ENCODE measurements around the gene DCAF11. TPM values are rescaled to one million over a fixed set of nuclear protein-coding genes. Genes with fewer than 3 reads are reported as not detected.

DCAF11 gene
- total RNA-seq, 4 donors from 2014 or later: 64.2 to 71.7 (median 68.3) TPM

DNA sequence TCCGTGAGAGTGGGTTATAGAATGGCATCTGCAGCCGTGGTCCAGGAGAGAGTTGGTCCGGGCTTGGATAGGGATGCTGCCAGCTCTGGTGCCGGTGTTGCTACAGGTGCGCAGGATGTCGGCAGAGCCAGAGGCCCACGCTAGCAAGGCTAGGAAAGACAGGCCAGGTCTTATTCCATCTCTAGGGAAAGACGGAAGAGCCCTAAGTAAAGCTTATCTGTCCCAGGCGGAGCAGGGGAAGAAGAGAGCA, 20.9 kb downstream of the DCAF11 start:
- peak overlapping the region; percentile 93 for H3K27ac ChIP-seq
- H3K4me1 ChIP-seq: peaks cover 52% of the 10 kb centered on the region
- peaks cover 22% of the 10 kb centered on the region for H3K36me3 ChIP-seq
- WGBS: 7% methylated on average over 9 of the region's 9 CpGs
- H3K27me3 ChIP-seq: no peaks in the 10 kb centered on the region
- H3K9me3 ChIP-seq: no peaks in the 10 kb centered on the region
- TF ChIP-seq EP300 (IDR thresholded peaks at IDR 0.05): no peak
- TF ChIP-seq, protein P1, sequence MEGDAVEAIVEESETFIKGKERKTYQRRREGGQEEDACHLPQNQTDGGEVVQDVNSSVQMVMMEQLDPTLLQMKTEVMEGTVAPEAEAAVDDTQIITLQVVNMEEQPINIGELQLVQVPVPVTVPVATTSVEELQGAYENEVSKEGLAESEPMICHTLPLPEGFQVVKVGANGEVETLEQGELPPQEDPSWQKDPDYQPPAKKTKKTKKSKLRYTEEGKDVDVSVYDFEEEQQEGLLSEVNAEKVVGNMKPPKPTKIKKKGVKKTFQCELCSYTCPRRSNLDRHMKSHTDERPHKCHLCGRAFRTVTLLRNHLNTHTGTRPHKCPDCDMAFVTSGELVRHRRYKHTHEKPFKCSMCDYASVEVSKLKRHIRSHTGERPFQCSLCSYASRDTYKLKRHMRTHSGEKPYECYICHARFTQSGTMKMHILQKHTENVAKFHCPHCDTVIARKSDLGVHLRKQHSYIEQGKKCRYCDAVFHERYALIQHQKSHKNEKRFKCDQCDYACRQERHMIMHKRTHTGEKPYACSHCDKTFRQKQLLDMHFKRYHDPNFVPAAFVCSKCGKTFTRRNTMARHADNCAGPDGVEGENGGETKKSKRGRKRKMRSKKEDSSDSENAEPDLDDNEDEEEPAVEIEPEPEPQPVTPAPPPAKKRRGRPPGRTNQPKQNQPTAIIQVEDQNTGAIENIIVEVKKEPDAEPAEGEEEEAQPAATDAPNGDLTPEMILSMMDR (IDR thresholded peaks at IDR 0.05): no peak
- TF ChIP-seq POLR2AphosphoS5 (IDR thresholded peaks at IDR 0.05): no peak
- TF ChIP-seq POLR2A (IDR thresholded peaks at IDR 0.05): no peak
- peak overlapping the region; percentile 99 for H3K4me3 ChIP-seq
- no peak for DNase-seq (ENCODE audit: low spot score in 2 of 2)

DNA sequence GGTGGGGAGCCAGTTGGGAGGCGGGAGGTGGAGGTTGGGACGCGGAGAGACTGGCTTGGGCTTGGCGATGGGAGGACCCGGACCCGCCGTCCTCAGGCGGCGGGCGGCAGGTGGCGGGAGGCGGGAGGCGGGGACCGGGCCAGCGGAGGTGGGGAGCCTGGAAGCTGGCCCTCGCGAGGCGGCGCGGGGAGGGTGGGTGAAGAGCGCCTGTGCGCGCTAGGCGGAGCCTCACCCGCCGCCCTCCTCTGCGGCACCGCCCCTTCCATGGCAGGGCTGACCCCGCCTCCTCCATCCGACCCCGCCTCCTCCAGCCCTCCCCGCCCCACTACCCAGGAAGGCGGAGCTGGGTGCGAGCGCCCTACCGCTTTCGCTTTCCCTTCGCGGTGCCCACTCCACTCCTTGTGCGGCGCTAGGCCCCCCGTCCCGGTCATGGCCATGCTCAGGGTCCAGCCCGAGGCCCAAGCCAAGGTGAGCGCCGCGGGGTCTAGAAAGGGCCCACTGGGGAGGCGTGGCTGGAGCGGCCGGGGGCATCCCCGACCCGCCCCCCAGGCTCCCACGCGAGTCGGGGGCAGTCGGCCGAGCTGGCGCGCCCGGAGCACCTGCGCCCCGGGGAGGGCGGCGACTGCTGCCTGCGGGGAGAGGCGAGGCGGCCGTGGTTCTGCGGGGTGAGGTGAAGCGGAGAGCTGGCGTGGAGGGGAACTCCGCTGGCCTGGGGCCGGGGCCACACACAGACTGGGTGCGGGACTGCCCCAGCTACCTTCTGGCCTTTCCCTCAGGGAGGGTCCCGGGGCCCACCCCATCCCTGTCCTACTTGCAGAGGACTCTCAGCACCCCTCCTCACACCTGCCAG, 21.5 kb downstream of the DCAF11 start, which contains the start of gene PSME1:
PSME1 (plus strand) TSS at position 361 of the 850 bp plus-strand sequence; CDS start at position 430, 69 bp downstream.
- H3K27me3 ChIP-seq: no peaks in the 10 kb centered on the region
- 0% methylated on average over 45 of the region's 75 CpGs for WGBS
- TF ChIP-seq POLR2AphosphoS5 (IDR thresholded peaks at IDR 0.05) (peak in 2 of 3 donors; percentile 8 to 13), POLR2A (IDR thresholded peaks at IDR 0.05) (no peak), EP300 (IDR thresholded peaks at IDR 0.05) (no peak)
- TF ChIP-seq, protein P1 (IDR thresholded peaks at IDR 0.05): no peak
- H3K4me1 ChIP-seq: peaks cover 57% of the 10 kb centered on the region
- peak within 1 kb of the TSS; percentile 99 for H3K4me3 ChIP-seq
- peak within 1 kb of the TSS; percentile 93 for H3K27ac ChIP-seq
- H3K36me3 ChIP-seq: peaks cover 22% of the 10 kb centered on the region
- DNase-seq (ENCODE audit: low spot score in 2 of 2): peak; percentile 94 to 97
- H3K9me3 ChIP-seq: no peaks in the 10 kb centered on the region

DNA sequence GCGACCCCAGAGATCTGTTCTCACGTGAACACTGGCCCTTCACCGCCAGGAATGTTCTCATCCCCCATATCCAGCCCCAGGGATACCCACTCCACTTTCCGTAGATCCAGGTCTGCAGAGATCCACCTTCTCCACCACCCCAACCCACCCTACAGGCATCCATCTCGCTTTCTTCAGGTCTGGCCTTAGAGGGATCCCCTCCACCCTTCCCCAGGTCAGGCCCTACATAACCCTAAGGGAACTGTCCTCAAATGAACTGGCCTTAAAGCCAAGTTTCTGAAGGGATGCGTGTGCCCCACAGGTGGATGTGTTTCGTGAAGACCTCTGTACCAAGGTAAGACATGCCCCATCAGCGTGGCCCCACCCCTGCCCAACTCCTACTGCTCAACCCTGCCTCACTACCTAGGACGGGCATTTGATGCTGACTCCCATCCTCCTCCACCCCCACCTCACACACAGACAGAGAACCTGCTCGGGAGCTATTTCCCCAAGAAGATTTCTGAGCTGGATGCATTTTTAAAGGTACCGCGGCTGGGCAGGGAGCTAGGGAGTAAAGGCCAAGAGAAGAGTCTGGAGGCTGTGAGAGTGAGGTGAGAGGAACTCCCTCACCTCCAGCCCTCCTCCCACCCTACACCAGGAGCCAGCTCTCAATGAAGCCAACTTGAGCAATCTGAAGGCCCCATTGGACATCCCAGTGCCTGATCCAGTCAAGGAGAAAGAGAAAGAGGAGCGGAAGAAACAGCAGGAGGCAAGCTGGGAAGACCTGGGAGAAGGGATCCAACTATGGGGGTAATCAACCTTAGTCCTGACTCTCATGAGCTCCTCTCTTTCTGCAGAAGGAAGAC, 22.3 kb downstream of the DCAF11 start:
- 29% methylated on average over 13 of the region's 13 CpGs for WGBS
- Histone ChIP-seq H3K4me3 (peak overlapping the region; percentile 99), H3K4me1 (peaks cover 55% of the 10 kb centered on the region), H3K9me3 (no peaks in the 10 kb centered on the region), H3K36me3 (peaks cover 22% of the 10 kb centered on the region), H3K27me3 (no peaks in the 10 kb centered on the region), H3K27ac (peak overlapping the region; percentile 93)
- no peak for DNase-seq (ENCODE audit: low spot score in 2 of 2)
- TF ChIP-seq POLR2A (IDR thresholded peaks at IDR 0.05): no peak
- no peak for TF ChIP-seq EP300 (IDR thresholded peaks at IDR 0.05)
- TF ChIP-seq, protein P1 (IDR thresholded peaks at IDR 0.05): no peak
- no peak for TF ChIP-seq POLR2AphosphoS5 (IDR thresholded peaks at IDR 0.05)

DNA sequence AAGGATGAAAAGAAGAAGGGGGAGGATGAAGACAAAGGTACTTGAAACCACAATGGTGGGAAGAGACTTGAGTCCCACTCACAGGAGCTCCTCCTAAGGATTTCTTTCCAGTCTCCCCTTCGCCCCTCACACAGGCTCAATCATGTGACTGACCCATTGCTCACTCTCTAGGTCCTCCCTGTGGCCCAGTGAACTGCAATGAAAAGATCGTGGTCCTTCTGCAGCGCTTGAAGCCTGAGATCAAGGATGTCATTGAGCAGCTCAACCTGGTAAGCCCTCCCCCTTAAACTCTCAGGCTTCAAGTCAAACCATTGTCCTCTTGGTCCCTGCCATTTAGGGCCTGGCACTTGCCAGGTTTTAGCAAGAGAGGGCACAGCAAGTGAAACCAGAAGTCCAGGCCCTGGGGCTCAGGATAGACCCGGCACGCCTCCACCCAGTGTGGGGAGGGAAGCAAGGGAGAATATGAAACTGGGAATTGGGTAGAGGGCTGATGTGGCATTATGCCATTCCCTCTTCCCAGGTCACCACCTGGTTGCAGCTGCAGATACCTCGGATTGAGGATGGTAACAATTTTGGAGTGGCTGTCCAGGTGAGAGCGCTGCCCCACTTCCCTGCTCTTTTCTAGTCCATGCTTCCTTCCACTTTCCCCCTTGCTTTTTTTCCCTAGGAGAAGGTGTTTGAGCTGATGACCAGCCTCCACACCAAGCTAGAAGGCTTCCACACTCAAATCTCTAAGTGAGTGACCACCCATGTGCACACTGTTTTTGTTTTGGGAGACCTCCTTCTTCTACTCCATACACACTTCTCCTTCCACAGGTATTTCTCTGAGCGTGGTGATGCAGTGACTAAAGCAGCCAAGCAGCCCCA, 23.2 kb downstream of the DCAF11 start:
- no peaks in the 10 kb centered on the region for H3K9me3 ChIP-seq
- H3K27me3 ChIP-seq: no peaks in the 10 kb centered on the region

More for the DNA sequence above, 23.2 kb downstream of the DCAF11 start:
- TF ChIP-seq POLR2A (IDR thresholded peaks at IDR 0.05): no peak
- TF ChIP-seq, protein P1 (IDR thresholded peaks at IDR 0.05): no peak
- no peak for TF ChIP-seq EP300 (IDR thresholded peaks at IDR 0.05)
- no peak for TF ChIP-seq POLR2AphosphoS5 (IDR thresholded peaks at IDR 0.05)
- H3K27ac ChIP-seq: no peak overlapping the region
- no peak for DNase-seq (ENCODE audit: low spot score in 2 of 2)
- peaks cover 55% of the 10 kb centered on the region for H3K4me1 ChIP-seq
- peaks cover 22% of the 10 kb centered on the region for H3K36me3 ChIP-seq
- no peak overlapping the region for H3K4me3 ChIP-seq
- 85% methylated on average over 8 of the region's 8 CpGs for WGBS
